Nephron (organoid): ENCODE results near the gene RELT.

ENCODE experiments used
- H3K27ac Mint-ChIP-seq, 3 experiments: 2 replicates each; pipeline ENCODE4 v1.8.0; 2020; ENCODE audit warnings: mixed read lengths in 3 of 3, mild to moderate bottlenecking in 2 of 3, moderate library complexity in 1 of 3
- H3K27me3 Mint-ChIP-seq: 2 replicates; pipeline ENCODE4 v1.8.0; 2021; ENCODE audit warnings: low read depth, mild to moderate bottlenecking, moderate library complexity, mixed read lengths
- H3K36me3 Mint-ChIP-seq: 2 replicates; pipeline ENCODE4 v1.8.0; 2020; ENCODE audit warnings: low read depth, mixed read lengths
- H3K4me1 Mint-ChIP-seq: 2 replicates; pipeline ENCODE4 v1.8.0; 2020; ENCODE audit warnings: mixed read lengths
- H3K4me3 Mint-ChIP-seq, 3 experiments: 2 replicates each; pipeline ENCODE4 v1.8.0; 2020; ENCODE audit warnings: mild to moderate bottlenecking in 3 of 3, mixed read lengths in 3 of 3, moderate library complexity in 2 of 3
- H3K9me3 Mint-ChIP-seq: 2 replicates; pipeline ENCODE4 v1.8.0; 2020; ENCODE audit warnings: mixed read lengths
- CTCF ChIP-seq, 3 experiments: fragments of 200-600 bp; sonication (generic); IDR thresholded peaks; one replicate each; pipeline ENCODE4 v1.5.0; 2021; ENCODE audit warnings: antibody characterized with exemption in 3 of 3; ENCODE audit not compliant: unreplicated experiment in 3 of 3

The RELT gene

DNA sequence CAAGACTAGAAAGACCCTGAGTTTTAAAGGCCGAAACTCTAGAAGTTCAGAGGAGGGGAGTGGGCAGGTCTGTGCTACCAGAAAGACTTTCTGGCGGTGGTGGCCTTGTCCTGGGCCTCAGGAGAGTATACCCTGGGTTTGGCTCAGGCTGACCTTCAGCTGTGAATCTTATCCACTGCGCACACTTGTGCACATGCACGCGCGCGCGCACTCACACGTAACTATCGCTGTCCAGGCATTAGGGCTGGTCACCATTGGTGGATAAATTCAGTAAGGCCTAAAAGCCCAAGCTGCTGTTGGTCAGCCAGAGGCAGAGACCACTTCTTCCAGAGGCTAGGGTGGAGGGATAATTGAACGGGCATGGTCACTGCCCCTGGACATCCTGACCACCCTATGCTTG is 43.0 kb upstream of the RELT start:
- peaks cover 78% of the 10 kb centered on the region for H3K4me1 Mint-ChIP-seq
- H3K36me3 Mint-ChIP-seq, result peaks cover 3% of the 10 kb centered on the region
- H3K27ac Mint-ChIP-seq, result peak overlapping the region; percentile 96 to 98 (median 96)
- H3K9me3 Mint-ChIP-seq, result no peaks in the 10 kb centered on the region
- H3K27me3 Mint-ChIP-seq, result no peaks in the 10 kb centered on the region
- no peak for TF ChIP-seq CTCF (IDR thresholded peaks at IDR 0.05; ENCODE audit: unreplicated experiment in 3 of 3)
- H3K4me3 Mint-ChIP-seq, result peak overlapping the region in 1 of 3 experiments; percentile 68

GRCh38 chr11:73333640-73334383 is 42.4 kb upstream of the RELT start:
- Mint-ChIP-seq H3K36me3 (peaks cover 3% of the 10 kb centered on the region), H3K27ac (peak overlapping the region; percentile 96 to 98 (median 96)), H3K27me3 (no peaks in the 10 kb centered on the region), H3K9me3 (no peaks in the 10 kb centered on the region), H3K4me3 (peak overlapping the region; percentile 0 to 45 (median 9)), H3K4me1 (peaks cover 72% of the 10 kb centered on the region)
- TF ChIP-seq CTCF (IDR thresholded peaks at IDR 0.05; ENCODE audit: unreplicated experiment in 3 of 3), result no peak

DNA sequence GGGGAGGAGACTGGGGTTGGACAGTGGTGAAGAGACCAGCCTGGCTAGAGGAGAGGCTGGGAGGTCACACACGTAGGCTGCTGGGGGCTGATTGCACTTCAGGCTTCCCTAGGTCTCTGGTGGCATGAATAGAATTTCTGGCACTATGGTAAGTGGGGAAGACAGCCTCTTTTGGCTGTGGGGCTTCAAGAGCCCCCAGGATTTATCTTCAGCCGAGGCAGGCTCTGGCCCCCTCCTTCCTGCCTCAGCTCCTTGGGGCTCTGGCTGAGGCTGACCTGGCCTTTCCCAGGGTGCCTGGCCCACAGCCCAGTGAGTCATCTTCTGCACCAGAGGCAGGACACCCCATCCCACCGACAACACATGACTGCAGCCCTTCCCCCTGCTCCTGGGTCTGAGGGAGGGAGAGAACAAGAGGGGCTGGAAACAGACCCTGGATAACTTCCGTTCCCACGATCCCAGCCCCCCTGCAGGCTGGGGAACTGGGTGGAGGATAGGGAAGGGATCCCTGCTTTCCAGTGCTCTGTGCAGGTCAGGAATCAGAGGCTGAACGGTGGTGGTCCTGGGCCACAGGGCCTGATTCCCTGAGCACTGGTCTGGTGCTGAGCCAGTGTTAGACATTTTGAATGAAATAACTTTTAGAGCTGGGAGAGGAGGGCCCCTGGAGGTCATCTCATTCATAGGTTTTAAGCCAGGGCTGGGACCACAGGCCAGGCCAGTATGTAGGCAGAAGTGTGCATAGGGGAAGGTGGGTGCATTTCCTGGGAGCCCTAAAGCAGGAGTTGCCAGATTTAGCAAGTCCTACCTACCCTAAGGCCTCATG is 41.6 kb upstream of the RELT start:
- H3K9me3 Mint-ChIP-seq, result no peaks in the 10 kb centered on the region
- H3K27ac Mint-ChIP-seq, result peak overlapping the region; percentile 96 to 98 (median 96)
- H3K36me3 Mint-ChIP-seq, result no peaks in the 10 kb centered on the region
- no peak for TF ChIP-seq CTCF (IDR thresholded peaks at IDR 0.05; ENCODE audit: unreplicated experiment in 3 of 3)
- H3K4me1 Mint-ChIP-seq, result peaks cover 70% of the 10 kb centered on the region
- H3K4me3 Mint-ChIP-seq, result peak overlapping the region; percentile 0 to 45 (median 9)
- no peaks in the 10 kb centered on the region for H3K27me3 Mint-ChIP-seq

- peak; percentile 99 for TF ChIP-seq CTCF (IDR thresholded peaks at IDR 0.05; ENCODE audit: unreplicated experiment in 3 of 3)
- peaks cover 63% of the 10 kb centered on the region for H3K4me1 Mint-ChIP-seq
- no peaks in the 10 kb centered on the region for H3K9me3 Mint-ChIP-seq
- H3K36me3 Mint-ChIP-seq, result no peaks in the 10 kb centered on the region
- H3K4me3 Mint-ChIP-seq, result peak overlapping the region in 2 of 3 experiments; percentile 50 to 56
- no peaks in the 10 kb centered on the region for H3K27me3 Mint-ChIP-seq
- peak overlapping the region; percentile 96 to 98 (median 96) for H3K27ac Mint-ChIP-seq
These were observed 40.8 kb upstream of the RELT start for GRCh38 chr11:73335204-73335923.

GRCh38 chr11:73337846-73338245 is 38.4 kb upstream of the RELT start:
- Mint-ChIP-seq H3K27ac (peak overlapping the region in 1 of 3 experiments; percentile 27), H3K36me3 (peaks cover 4% of the 10 kb centered on the region), H3K9me3 (no peaks in the 10 kb centered on the region), H3K4me3 (no peak overlapping the region), H3K27me3 (no peaks in the 10 kb centered on the region), H3K4me1 (peaks cover 57% of the 10 kb centered on the region)
- no peak for TF ChIP-seq CTCF (IDR thresholded peaks at IDR 0.05; ENCODE audit: unreplicated experiment in 3 of 3)
